ENCODE measurements around the gene ZBTB20. TPM values are rescaled to one million over a fixed set of nuclear protein-coding genes. Genes with fewer than 3 reads are reported as not detected.

Gene ZBTB20
- total RNA-seq, 1 experiment from 2014 or later = 7.7 TPM

DNA sequence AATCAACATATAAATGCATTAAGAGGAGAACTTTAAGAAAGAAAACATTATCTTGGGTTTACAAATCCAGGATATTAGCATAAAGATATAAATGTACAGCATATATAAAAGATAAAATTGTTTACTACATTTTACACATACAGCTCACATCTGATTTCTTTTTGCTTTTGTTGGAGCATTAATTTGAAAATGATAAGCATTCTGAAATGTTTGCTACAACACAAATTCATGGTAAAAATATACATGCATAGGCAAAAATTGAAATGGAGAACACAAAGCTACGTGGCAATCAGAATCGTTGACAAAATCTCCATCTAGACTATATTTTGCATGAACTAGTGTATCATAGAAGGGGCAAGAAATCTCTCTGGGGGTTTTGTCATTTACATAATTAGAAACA, 694.2 kb downstream of the ZBTB20 start:
- H3K4me1 ChIP-seq = peaks cover 12% of the 10 kb centered on the region; the same call in 1 of the 2 replicates
- no peaks in the 10 kb centered on the region for H3K27me3 ChIP-seq
- no peaks in the 10 kb centered on the region for H3K9me3 ChIP-seq (replicated peaks)
- no peak overlapping the region for H3K27ac ChIP-seq
- H3K4me3 ChIP-seq = no peak overlapping the region
- no peak for DNase-seq
- no peaks in the 10 kb centered on the region for H3K36me3 ChIP-seq

DNA sequence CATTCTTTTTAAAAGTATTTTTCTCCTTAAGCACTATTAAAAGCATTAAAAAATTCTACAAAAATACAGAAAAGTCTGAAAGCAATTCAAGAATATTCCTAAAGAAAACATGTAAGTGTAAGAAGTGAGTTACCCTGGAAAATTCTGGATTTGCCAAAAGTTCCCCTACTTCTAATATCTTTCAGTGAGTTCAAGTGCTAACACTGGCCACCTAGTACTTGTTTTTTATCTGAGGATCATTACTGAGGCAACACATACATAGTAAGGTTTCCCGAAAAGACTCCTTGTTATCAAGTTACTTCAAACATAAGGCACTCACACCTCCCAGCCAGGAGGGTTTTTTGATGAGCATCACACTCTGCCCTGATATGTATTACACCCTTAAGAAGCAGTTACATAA, 694.8 kb downstream of the ZBTB20 start:
- Histone ChIP-seq H3K4me3 (no peak overlapping the region), H3K27me3 (no peaks in the 10 kb centered on the region), H3K27ac (no peak overlapping the region; the same call in 1 of the 2 replicates), H3K36me3 (no peaks in the 10 kb centered on the region), H3K4me1 (peaks cover 19% of the 10 kb centered on the region), H3K9me3 (replicated peaks) (no peaks in the 10 kb centered on the region)
- peak in 1 of 2 experiments; percentile 27 for DNase-seq

DNA sequence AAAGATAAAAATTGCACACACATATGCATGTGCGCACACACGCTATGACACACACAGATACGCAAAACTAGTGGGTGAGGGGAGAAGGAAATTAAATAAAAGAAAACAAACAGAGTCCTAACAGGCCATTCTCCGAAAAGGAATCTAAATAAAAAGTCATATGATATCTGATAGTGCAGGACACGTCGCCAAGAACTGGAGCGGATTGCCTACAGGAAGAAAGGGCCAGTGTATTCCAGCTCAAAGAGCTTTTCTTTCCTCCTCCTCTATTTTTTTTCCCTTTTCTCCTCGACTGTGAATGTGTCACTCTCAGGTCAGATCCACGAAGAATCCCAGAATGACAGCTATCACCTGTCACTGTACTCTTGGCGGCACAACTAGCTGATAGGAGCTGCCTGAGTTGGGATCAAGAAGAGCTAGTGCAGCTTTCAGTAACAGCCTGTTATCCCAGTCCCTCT, 695.5 kb downstream of the ZBTB20 start:
- no peaks in the 10 kb centered on the region for H3K27me3 ChIP-seq
- H3K27ac ChIP-seq = peak overlapping the region; percentile 44; the same call in 1 of the 2 replicates
- DNase-seq = peak in 1 of 2 experiments; percentile 65
- H3K4me3 ChIP-seq = peak overlapping the region; percentile 39
- no peaks in the 10 kb centered on the region for H3K9me3 ChIP-seq (replicated peaks)
- no peaks in the 10 kb centered on the region for H3K36me3 ChIP-seq
- H3K4me1 ChIP-seq = peaks cover 25% of the 10 kb centered on the region

DNA sequence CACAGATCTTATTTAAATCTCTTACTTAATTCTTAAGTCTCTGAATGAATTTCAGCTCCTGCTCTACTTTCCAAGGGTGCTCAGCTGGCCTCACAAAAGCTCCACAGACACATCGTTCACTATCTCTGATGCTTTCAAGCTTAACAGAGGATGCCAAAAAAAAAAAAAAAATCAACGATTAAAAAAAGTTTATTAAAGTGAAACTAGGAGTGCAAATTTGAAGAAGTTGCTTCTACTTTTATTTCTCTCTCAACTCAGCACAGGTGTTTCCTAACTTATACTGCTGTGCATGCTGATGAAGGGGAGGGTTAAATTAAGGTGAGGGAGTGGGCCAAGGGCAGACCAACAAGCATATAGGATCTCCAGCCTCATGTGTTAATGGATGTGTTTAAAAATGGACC, 696.0 kb downstream of the ZBTB20 start:
- peak overlapping the region; percentile 44; the same call in 1 of the 2 replicates for H3K27ac ChIP-seq
- no peaks in the 10 kb centered on the region for H3K36me3 ChIP-seq
- DNase-seq = peak in 1 of 2 experiments; percentile 30
- H3K4me1 ChIP-seq = peaks cover 31% of the 10 kb centered on the region
- H3K4me3 ChIP-seq = peak overlapping the region; percentile 39
- H3K9me3 ChIP-seq (replicated peaks) = no peaks in the 10 kb centered on the region
- no peaks in the 10 kb centered on the region for H3K27me3 ChIP-seq

DNA sequence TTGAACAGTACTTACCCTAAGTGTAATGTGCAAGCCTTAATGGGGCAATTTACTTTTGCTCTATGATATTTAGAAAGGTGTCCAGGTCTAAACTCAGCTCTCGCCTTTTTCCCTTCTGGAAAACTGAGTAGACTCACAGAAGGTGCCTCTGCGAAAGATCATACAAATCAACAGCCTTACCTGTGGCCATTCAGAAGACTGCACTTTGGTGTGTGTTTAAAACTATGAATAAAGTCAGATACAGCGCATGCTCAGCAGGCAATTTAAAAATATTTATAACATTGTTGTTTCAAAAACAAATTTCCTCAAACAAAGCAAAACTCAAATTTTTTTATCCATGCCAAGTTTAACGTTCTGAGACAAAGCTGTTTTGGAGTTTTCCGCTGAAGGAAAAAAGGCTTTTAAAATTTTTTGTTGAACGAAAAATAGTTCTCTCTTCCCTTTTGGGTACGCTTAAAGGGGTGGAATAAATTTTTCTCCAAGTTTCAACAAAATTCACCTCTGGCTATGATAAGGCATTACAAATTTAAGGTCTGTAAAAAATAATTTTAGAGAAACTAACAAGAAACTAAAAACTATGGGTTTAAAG, 697.0 kb downstream of the ZBTB20 start:
- Histone ChIP-seq H3K36me3 (no peaks in the 10 kb centered on the region), H3K4me1 (peaks cover 40% of the 10 kb centered on the region), H3K9me3 (replicated peaks) (no peaks in the 10 kb centered on the region), H3K27ac (peak overlapping the region; percentile 44), H3K4me3 (no peak overlapping the region; the same call in 1 of the 2 replicates), H3K27me3 (no peaks in the 10 kb centered on the region)
- DNase-seq = peak in 1 of 2 experiments; percentile 23

DNA sequence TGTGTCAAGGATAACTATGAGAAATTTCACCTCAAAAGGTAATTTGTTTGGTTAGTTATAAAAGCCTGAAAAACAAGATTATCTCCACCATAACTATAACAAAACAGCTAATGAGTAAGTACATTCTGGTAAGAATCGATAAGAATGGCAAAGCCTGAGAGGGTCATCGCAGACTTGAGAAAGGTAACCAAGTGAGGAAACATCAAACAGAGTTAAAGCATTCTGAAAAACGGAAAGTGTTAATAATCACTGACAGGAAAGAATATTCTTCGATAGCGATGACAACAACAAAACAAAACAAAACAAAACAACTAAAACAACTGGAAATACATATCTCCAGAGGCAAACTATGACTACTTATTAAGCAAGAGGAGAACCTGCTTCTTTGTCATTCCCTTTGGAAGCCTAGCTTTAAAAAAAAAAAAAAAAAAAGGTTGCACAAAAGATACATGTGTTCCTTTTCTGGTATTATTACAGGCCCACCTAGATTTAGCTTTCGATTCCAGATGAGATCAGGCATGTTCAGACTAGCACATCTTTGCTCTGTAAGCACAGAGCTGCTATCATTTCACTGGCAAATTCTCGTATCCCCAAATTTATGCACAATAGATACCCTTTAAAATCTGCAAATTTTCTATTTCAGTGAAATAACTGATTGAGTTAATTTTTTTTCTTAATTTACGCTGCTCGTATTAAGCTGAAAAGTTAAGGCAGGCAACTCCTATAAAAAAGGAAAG, 697.6 kb downstream of the ZBTB20 start:
- Histone ChIP-seq H3K4me1 (peaks cover 47% of the 10 kb centered on the region), H3K9me3 (replicated peaks) (no peaks in the 10 kb centered on the region), H3K36me3 (no peaks in the 10 kb centered on the region), H3K27me3 (no peaks in the 10 kb centered on the region), H3K4me3 (no peak overlapping the region; the same call in 1 of the 2 replicates), H3K27ac (peak overlapping the region; percentile 44)
- peak in 1 of 2 experiments; percentile 42 for DNase-seq

DNA sequence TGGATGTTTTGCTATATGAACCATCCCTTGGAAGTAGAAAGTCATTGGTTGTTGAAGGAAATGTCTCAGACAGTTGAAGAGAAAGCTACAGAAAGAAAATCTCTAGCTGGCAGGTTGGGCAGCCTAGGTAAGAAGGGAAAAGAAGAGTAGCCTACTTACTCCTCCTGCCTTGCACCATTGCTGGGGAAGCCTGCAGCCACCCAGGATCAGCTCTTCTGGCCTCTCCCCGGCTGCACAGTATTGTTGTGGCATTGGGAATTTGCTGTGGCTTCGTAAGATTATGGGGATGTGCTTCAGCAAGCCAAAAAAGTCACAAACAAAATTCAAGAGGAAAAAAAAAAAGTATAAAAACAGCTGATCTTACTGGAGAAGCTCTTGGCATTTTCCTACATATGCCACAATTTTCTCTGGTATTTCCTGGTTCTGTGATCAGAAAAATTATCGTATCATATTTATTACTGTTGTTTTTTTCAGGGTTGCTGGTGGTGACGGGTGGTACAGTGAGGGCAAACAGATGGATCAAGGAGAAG, 699.1 kb downstream of the ZBTB20 start:
- Histone ChIP-seq H3K9me3 (replicated peaks) (no peaks in the 10 kb centered on the region), H3K4me1 (peaks cover 61% of the 10 kb centered on the region), H3K4me3 (no peak overlapping the region), H3K27ac (peak overlapping the region; percentile 32), H3K36me3 (no peaks in the 10 kb centered on the region), H3K27me3 (no peaks in the 10 kb centered on the region)
- peak in 1 of 2 experiments; percentile 56 for DNase-seq

DNA sequence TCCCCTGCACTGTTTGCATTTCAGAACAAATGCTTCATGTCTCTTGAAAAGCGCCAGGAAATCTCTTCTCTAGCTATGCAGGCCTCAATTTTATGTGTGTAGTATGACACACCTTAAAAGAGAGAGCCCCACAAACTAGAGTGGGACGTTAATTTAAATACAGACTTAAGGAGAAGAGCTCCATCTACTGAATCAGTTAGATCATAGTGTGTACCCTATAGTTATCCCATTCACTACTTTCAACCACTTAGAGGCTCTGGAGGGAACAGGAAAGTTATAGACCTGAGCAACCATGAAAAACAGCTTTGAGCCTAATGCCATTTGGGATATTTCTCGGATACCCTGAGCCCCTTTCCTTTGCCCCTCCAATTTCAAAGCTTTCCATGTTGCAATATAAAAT, 699.5 kb downstream of the ZBTB20 start:
- Histone ChIP-seq H3K36me3 (no peaks in the 10 kb centered on the region), H3K27ac (peak overlapping the region; percentile 32), H3K4me3 (no peak overlapping the region), H3K4me1 (peaks cover 62% of the 10 kb centered on the region), H3K9me3 (replicated peaks) (no peaks in the 10 kb centered on the region), H3K27me3 (no peaks in the 10 kb centered on the region)
- peak in 1 of 2 experiments; percentile 54 for DNase-seq

DNA sequence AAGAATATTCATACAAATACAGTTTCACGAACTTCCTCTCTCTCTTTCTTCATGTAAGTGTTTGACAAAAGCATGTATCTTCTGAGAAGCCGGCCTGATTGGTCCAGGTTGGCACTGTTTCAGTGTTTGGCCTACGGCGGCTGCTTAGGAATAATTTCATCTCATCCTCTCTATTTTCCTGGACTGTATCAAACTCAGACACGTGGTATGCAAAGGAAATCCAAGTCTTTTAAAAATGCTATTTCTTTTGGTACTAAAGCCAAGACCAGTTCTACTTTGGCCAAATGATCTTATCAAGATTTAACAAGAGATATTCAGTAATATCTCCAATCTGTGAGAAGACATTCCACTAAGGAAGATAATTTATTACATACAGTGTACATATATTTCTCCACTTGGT, 700.5 kb downstream of the ZBTB20 start:
- no peaks in the 10 kb centered on the region for H3K36me3 ChIP-seq
- no peaks in the 10 kb centered on the region for H3K9me3 ChIP-seq (replicated peaks)
- peaks cover 68% of the 10 kb centered on the region for H3K4me1 ChIP-seq
- peak in 1 of 2 experiments; percentile 53 for DNase-seq
- H3K27me3 ChIP-seq = no peaks in the 10 kb centered on the region
- peak overlapping the region; percentile 90 for H3K27ac ChIP-seq
- H3K4me3 ChIP-seq = no peak overlapping the region

DNA sequence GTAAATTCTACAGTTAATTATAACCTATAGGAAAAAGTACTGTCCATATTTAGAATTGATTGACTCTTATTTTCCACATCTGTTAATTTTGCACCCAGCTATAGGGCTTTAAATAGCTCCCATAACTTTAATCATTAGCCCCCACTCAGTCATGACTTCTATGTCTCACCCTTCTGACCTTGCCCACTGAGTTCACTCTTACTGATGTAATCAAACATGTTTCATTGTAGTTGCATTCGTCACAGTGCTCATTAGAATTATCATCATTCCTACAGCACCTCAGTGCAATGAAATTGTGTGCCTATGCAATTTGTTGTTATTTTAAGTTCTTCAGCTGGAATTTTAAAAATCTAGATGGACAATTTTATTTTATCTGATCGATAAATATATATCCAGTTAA, 701.9 kb downstream of the ZBTB20 start:
- Histone ChIP-seq H3K27me3 (no peaks in the 10 kb centered on the region), H3K36me3 (no peaks in the 10 kb centered on the region), H3K4me3 (no peak overlapping the region), H3K9me3 (replicated peaks) (no peaks in the 10 kb centered on the region), H3K27ac (peak overlapping the region; percentile 90), H3K4me1 (peaks cover 70% of the 10 kb centered on the region)
- peak in 1 of 2 experiments; percentile 58 for DNase-seq

DNA sequence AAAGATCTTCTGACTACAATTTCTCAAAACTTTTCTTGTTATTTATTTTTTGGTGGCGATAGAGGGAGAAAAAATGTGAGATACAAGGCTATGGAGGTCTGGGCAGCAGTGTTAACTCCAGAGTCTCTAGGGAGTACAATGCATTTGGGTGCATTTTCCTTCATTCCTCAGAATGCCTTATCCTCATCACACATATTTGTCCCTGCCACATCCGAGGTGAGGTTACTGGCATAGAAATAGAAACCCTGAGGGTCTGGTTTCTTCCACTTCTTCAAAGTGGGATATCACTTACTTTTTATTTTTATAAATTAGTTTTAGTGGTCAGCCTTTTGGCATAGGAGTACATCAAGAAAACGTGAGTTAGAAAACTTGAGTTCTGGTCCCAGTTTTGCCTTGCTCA, 702.9 kb downstream of the ZBTB20 start:
- Histone ChIP-seq H3K4me3 (no peak overlapping the region), H3K9me3 (replicated peaks) (no peaks in the 10 kb centered on the region), H3K27ac (peak overlapping the region; percentile 90), H3K36me3 (no peaks in the 10 kb centered on the region), H3K4me1 (peaks cover 72% of the 10 kb centered on the region), H3K27me3 (no peaks in the 10 kb centered on the region)
- peak; percentile 49 to 71 for DNase-seq

DNA sequence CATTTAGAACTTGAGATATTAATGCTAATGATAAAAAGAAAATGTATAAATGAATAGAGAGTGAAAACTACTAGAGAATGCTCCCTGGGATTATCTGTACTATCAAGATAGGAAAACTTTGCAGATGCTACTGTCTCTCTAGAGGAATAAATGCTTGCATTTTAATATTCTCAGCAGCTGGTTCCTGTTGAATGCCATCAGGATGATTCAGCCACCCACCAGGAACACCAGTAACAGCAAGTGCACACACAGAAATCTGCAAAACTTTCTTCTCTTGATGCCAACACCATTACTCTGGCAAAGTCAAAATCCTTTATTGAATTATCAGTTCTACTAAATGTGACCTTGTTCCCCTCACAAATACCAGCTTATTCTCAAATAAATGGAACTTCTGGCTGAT, 704.8 kb downstream of the ZBTB20 start:
- Histone ChIP-seq H3K27ac (peak overlapping the region; percentile 90), H3K4me3 (no peak overlapping the region), H3K4me1 (peaks cover 66% of the 10 kb centered on the region), H3K36me3 (no peaks in the 10 kb centered on the region), H3K27me3 (no peaks in the 10 kb centered on the region), H3K9me3 (replicated peaks) (no peaks in the 10 kb centered on the region)
- peak; percentile 60 to 76 for DNase-seq

DNA sequence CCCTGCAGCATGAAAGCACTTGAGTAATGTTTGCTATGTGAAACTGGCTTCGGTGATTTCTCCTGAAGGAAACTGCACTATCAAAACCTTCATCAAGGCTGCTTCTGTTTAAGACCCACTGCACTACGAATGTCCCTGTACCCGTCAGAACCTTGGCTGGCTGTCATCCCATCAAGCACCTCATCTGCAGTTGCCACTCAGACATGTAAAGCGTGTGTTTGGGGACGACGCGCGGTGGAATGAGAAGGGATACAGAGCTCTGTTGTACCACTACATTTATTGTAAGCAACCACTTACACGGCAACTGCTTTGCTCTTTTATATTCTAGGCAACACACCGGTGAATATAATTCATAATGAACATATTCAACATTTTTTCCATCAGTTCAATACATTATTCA, 705.7 kb downstream of the ZBTB20 start:
- no peaks in the 10 kb centered on the region for H3K27me3 ChIP-seq
- no peaks in the 10 kb centered on the region for H3K9me3 ChIP-seq (replicated peaks)
- peak overlapping the region; percentile 90 for H3K27ac ChIP-seq
- no peak overlapping the region for H3K4me3 ChIP-seq
- no peaks in the 10 kb centered on the region for H3K36me3 ChIP-seq
- H3K4me1 ChIP-seq = peaks cover 58% of the 10 kb centered on the region
- no peak for DNase-seq

DNA sequence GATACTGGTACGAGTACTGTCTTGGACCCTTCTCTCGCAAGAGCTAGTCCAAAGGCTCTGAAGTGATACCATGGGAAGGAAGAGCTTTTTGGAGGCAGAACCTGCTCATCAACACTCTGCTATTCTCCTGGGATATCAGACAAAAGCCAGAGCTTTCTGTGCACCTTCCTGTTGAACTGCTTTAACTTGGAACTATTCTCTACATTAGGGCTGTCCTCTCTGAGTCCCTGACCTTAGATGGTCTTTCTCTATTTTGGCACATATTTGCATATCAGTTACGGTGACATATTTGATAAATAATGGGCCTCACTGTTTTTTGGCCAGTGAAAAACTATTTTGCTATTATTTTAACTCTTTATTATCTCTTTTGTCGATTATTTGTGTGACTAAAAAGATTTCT, 706.4 kb downstream of the ZBTB20 start:
- peaks cover 58% of the 10 kb centered on the region for H3K4me1 ChIP-seq
- H3K4me3 ChIP-seq = no peak overlapping the region
- DNase-seq = no peak
- H3K9me3 ChIP-seq (replicated peaks) = no peaks in the 10 kb centered on the region
- H3K27ac ChIP-seq = no peak overlapping the region
- no peaks in the 10 kb centered on the region for H3K36me3 ChIP-seq
- no peaks in the 10 kb centered on the region for H3K27me3 ChIP-seq

DNA sequence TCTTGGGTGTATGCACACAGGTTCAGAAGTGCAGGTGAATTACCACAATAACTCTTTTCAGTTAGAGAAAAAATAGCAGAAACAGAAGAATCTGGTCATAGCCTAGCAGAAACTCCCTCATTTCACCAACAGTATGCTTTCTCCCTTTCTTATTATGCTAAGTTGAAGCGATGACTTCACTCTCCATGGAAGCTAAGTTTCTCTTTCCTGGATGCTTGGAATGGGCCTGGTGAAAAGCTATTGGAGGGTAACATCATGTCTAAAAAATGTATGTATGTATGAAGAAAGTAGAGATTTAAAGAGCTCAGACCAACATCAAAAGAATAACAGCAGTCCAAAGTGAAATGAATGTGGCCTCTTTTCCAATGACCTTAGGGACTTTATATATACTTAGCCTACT, 707.8 kb downstream of the ZBTB20 start:
- no peak overlapping the region for H3K27ac ChIP-seq
- peaks cover 49% of the 10 kb centered on the region for H3K4me1 ChIP-seq
- no peaks in the 10 kb centered on the region for H3K36me3 ChIP-seq
- no peak overlapping the region for H3K4me3 ChIP-seq
- DNase-seq = no peak
- H3K27me3 ChIP-seq = no peaks in the 10 kb centered on the region
- H3K9me3 ChIP-seq (replicated peaks) = no peaks in the 10 kb centered on the region
